GM12878 (cell line): Measurements from ENCODE around the gene KDSR. TPM values are rescaled to one million over a fixed set of nuclear protein-coding genes. Genes with fewer than 3 reads are reported as not detected.
A peak's percentile ranks its signal among the peaks of the same experiment; 100 is the strongest.

Source experiments
- ATAC-seq: fragments of 200-7000 bp; cut with Tn5 transposase; 3 replicates; pipeline ENCODE4 v1.9.1; 2020; ENCODE audit warnings: mild to moderate bottlenecking, moderate library complexity
- BruUV-seq: library from RNA; stranded (reverse); fragments of 400-500 nt; replicated peaks from 2 replicates; lab custom pipeline; 2021; lab: Mats Ljungman, UMichigan
- CTCF ChIA-PET: fragments of 300-600 bp; sonication (Branson Sonifier 250); formaldehyde crosslinking; extraction: SDS; loops from one replicate; lab custom pipeline; 2021; ENCODE audit warnings: inconsistent platforms; lab: Yijun Ruan, JAX
- POLR2A ChIA-PET: fragments of 350-600 bp; formaldehyde crosslinking; extraction: SDS; loops from one replicate; lab custom pipeline; 2021; ENCODE audit warnings: inconsistent platforms; lab: Charles Lee
- RAD21 ChIA-PET: fragments of 300-600 bp; sonication (Branson Sonifier 250); formaldehyde crosslinking; loops from one replicate; lab custom pipeline; 2023; ENCODE audit warnings: antibody characterized with exemption; ENCODE audit not compliant: unreplicated experiment; lab: Charles Lee
- SMC1A ChIA-PET: fragments of 300-600 bp; sonication (Branson Sonifier 250); formaldehyde crosslinking; loops from one replicate; lab custom pipeline; 2023; ENCODE audit not compliant: unreplicated experiment, uncharacterized antibody; lab: Charles Lee
- DNase-seq: peaks from one replicate; pipeline ENCODE4 v3.0.0-alpha.2; 2011; ENCODE audit warnings: low read depth, low spot score
- FAIRE-seq: peaks from 3 replicates; lab custom pipeline; 2011; peaks lifted over from hg19 to GRCh38; lab: Jason Lieb, UNC
- H2AFZ ChIP-seq: 2 replicates; pipeline ENCODE4 v1.6.0; 2011; ENCODE audit warnings: low read depth, low read length, control low read depth; ENCODE audit not compliant: control insufficient read depth
- H3K27ac ChIP-seq: 2 replicates; pipeline ENCODE4 v1.5.1; 2011; ENCODE audit warnings: control low read depth; ENCODE audit not compliant: control insufficient read depth, insufficient read depth
- H3K27me3 ChIP-seq, 2 experiments: replicated peaks in 1 of 2; 2 replicates each; pipeline versions ENCODE4 v1.6.0 to v1.6.1; 2011; ENCODE audit warnings: low read length in 1 of 2; ENCODE audit not compliant: control insufficient read depth in 2 of 2, insufficient read depth in 2 of 2
- H3K36me3 ChIP-seq, 2 experiments: 2 replicates each; pipeline ENCODE4 v1.5.1; 2011; ENCODE audit warnings: low read length in 1 of 2; ENCODE audit not compliant: control insufficient read depth in 2 of 2, insufficient read depth in 2 of 2
- H3K4me1 ChIP-seq: 2 replicates; pipeline ENCODE4 v1.6.1; 2011; ENCODE audit warnings: mild to moderate bottlenecking, low read length, moderate library complexity, mixed read lengths; ENCODE audit not compliant: control insufficient read depth, insufficient read depth
- H3K4me2 ChIP-seq: 2 replicates; pipeline ENCODE4 v1.6.0; 2011; ENCODE audit warnings: control low read depth; ENCODE audit not compliant: control insufficient read depth, insufficient read depth
- H3K4me3 ChIP-seq: fragments of 200-600 bp; sonication (generic); 2 replicates; pipeline ENCODE4 v1.5.1; 2016
- H3K79me2 ChIP-seq: 2 replicates; pipeline ENCODE4 v1.6.0; 2011; ENCODE audit warnings: low read length; ENCODE audit not compliant: control insufficient read depth, insufficient read depth
- H3K9ac ChIP-seq: 2 replicates; pipeline ENCODE4 v1.8.0; 2011; ENCODE audit warnings: low read length, control low read depth, mixed read lengths; ENCODE audit not compliant: control insufficient read depth, insufficient read depth
- H3K9me3 ChIP-seq: replicated peaks from 3 replicates; pipeline ENCODE4 v1.5.1; 2011; ENCODE audit warnings: mild to moderate bottlenecking, low read length; ENCODE audit not compliant: control insufficient read depth, insufficient read depth
- H4K20me1 ChIP-seq: 2 replicates; pipeline ENCODE4 v1.6.0; 2011; ENCODE audit not compliant: control insufficient read depth, insufficient read depth
- CHD2 ChIP-seq: IDR thresholded peaks from 2 replicates; pipeline ENCODE4 v1.6.1; 2011; ENCODE audit warnings: low read depth, low read length, improper control_type of control experiment, borderline replicate concordance
- CREB1 ChIP-seq: IDR thresholded peaks from 2 replicates; pipeline ENCODE4 v1.6.1; 2012; ENCODE audit warnings: low read depth, mild to moderate bottlenecking, inconsistent platforms
- EZH2 ChIP-seq: IDR thresholded peaks from 2 replicates; pipeline ENCODE4 v1.6.1; 2012; ENCODE audit warnings: low read depth, mild to moderate bottlenecking, control low read depth, inconsistent platforms, low read length, borderline replicate concordance; ENCODE audit not compliant: control insufficient read depth
- HCFC1 ChIP-seq: fragments of 150-350 bp; IDR thresholded peaks from 2 replicates; pipeline ENCODE4 v1.6.1; 2014; ENCODE audit warnings: low read length
- HDGF ChIP-seq: fragments of 450-650 bp; IDR thresholded peaks from 2 replicates; pipeline ENCODE4 v1.6.1; 2016; ENCODE audit warnings: antibody characterized with exemption
- NFYA ChIP-seq: IDR thresholded peaks from 2 replicates; pipeline ENCODE4 v1.6.1; 2011; ENCODE audit warnings: low read depth, mild to moderate bottlenecking, low read length, improper control_type of control experiment, borderline replicate concordance
- POLR2A ChIP-seq: IDR thresholded peaks from 2 replicates; pipeline ENCODE4 v1.6.1; 2011; ENCODE audit warnings: low read depth, mild to moderate bottlenecking, low read length
- RCOR1 ChIP-seq: conservative IDR thresholded peaks from 2 replicates; pipeline ENCODE4 v1.6.1; 2012; ENCODE audit warnings: low read depth, low read length, improper control_type of control experiment
- SPI1 ChIP-seq: IDR thresholded peaks from 2 replicates; pipeline ENCODE4 v1.6.1; 2011; ENCODE audit warnings: low read depth, mild to moderate bottlenecking, low read length, moderate library complexity, borderline replicate concordance; ENCODE audit not compliant: insufficient read depth
- TAF1 ChIP-seq: IDR thresholded peaks from 2 replicates; pipeline ENCODE4 v1.6.1; 2011; ENCODE audit warnings: mild to moderate bottlenecking, low read depth, low read length, borderline replicate concordance
- WGBS: methylation state at CpG from one replicate; pipeline ENCODE4 v1.1.6; 2016; ENCODE audit warnings: low lambda C conversion rate; ENCODE audit not compliant: insufficient replicate concordance, insufficient coverage; ENCODE audit errors: missing lambda C conversion rate; 5-methylcytosine and 5-hydroxymethylcytosine counted together
- in situ Hi-C: fragments of 300-500 bp; cut with MboI; formaldehyde crosslinking; loops from 9 replicates; pipeline ENCODE4 v1.14.3; 2018; ENCODE audit warnings: mixed read lengths
- intact Hi-C: fragments of 100-400 bp; cut with micrococcal nuclease; formaldehyde crosslinking; loops from one replicate; pipeline ENCODE4 v1.14.2; 2022; ENCODE audit not compliant: unreplicated experiment
- polyA plus RNA-seq, 11 experiments: library from polyadenylated mRNA; depleted of rRNA in 4 of 11; unstranded in 6 of 11; stranded (reverse) in 5 of 11; fragments of >200 nt; fragmentation: Nextera tagmentation in 4 of 11; fragmentation: Illumina TruSeq in 1 of 11; extraction: Ambion mirVana in 4 of 11; extraction: Trizol in 1 of 11; gene quantifications; 1 replicate in 1 of 11; 2 replicates in 10 of 11; pipeline versions ENCODE4 v1.2.1 to v1.2.3, GENCODE V29; 2011 to 2016; ENCODE audit warnings: inconsistent platforms in 2 of 11, missing spikeins in 2 of 11, low read depth in 1 of 11
- total RNA-seq, 4 experiments: library from RNA; depleted of rRNA in 3 of 4; stranded (reverse); fragments of >200 nt in 3 of 4; fragmentation: Illumina TruSeq in 1 of 4; extraction: Trizol in 1 of 4; gene quantifications; 2 replicates each; pipeline versions ENCODE4 v1.2.1 to v1.2.3, GENCODE V29; 2013 to 2021
- TF ChIP-seq, protein P1 (sequence below): fragments of 450-650 bp; IDR thresholded peaks from 2 replicates; pipeline ENCODE4 v1.6.1; 2017; ENCODE audit warnings: borderline replicate concordance
- TF ChIP-seq, protein P2 (sequence below): IDR thresholded peaks from 2 replicates; pipeline ENCODE4 v1.6.1; 2011; ENCODE audit warnings: low read depth, low read length, improper control_type of control experiment, borderline replicate concordance

KDSR gene
- total and polyA plus RNA-seq, 10 of the 15 experiments (the other 5 are each of a cell fraction or from before 2014, with no cell fraction given), result 5.2 to 25.9 (median 14.3) TPM

DNA sequence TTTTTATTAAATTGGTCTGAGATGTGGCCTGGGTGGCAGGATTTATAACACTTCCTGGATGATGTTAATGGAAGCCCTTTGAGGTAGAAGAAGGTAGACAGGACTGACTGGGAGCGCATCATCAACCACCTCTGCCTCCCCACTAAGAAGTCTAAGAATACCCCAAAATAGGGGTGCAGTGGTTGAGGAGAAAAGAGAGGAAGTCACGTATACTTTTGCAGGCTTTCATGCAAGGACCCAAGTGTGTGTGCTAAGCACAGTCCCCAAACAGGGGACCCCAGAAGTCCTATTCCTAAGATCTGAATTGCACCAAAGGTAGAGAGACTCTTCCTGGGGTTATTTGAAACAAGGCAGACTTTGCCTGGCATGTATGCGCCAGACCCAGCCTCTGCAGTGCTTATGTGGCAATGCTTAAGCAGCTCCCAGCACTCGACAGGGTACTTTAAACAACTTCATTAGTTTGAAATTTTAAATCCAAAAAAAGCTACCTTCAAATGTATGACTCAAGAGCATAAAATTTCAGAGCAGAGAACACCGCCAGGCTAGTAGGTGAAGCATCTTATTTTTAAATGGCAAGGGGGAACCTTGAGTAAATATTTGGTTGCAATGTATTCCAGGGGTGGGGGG lies 82.7 kb downstream of the KDSR start:
- peaks cover 1 to 27% of the 10 kb centered on the region in 2 experiments for H3K36me3 ChIP-seq
- in situ Hi-C loops (no loop called here), intact Hi-C loops (no loop called here)
- no peaks in the 10 kb centered on the region for H3K27me3 ChIP-seq
- H3K9ac ChIP-seq, result peak overlapping the region; percentile 51
- CTCF ChIA-PET, result interaction anchor here (1.0 to 2.2 kb wide), 3 partner anchors 18 to 33 kb away, joined by 3 to 9 read pairs (median 7); no protein-coding TSS in a partner anchor
- DNase-seq (no peak), FAIRE-seq (no peak), ATAC-seq (no peak)
- peak overlapping the region; percentile 94 for H3K4me2 ChIP-seq
- 80% methylated on average over 5 of the region's 5 CpGs for WGBS
- no peaks in the 10 kb centered on the region for H4K20me1 ChIP-seq
- peak overlapping the region; percentile 73 for H3K27ac ChIP-seq
- H2AFZ ChIP-seq, result no peak overlapping the region
- POLR2A ChIA-PET, result interaction anchor here (1.0 to 1.6 kb wide), 7 partner anchors 9 to 99 kb away, joined by 3 to 8 read pairs (median 6); no protein-coding TSS in a partner anchor
- peak overlapping the region; percentile 25; the same call in 1 of the 2 replicates for H3K4me3 ChIP-seq
- RAD21 ChIA-PET, result interaction anchor here (1.2 to 1.5 kb wide), 6 partner anchors 10 to 126 kb away, joined by 3 to 6 read pairs (median 5); no protein-coding TSS in a partner anchor
- SMC1A ChIA-PET, result interaction anchor here (0.9 to 2.8 kb wide), 11 partner anchors 9 to 152 kb away, joined by 3 to 10 read pairs (median 4); no protein-coding TSS in a partner anchor
- no TSS peak for BruUV-seq
- H3K79me2 ChIP-seq, result peaks cover 96% of the 10 kb centered on the region
- TF ChIP-seq POLR2A (no peak), SPI1 (peak; percentile 29; the same call in 1 of the 2 replicates)
- H3K9me3 ChIP-seq, result no peaks in the 10 kb centered on the region; the same call in 2 of the 3 replicates
- peaks cover 61% of the 10 kb centered on the region for H3K4me1 ChIP-seq

DNA sequence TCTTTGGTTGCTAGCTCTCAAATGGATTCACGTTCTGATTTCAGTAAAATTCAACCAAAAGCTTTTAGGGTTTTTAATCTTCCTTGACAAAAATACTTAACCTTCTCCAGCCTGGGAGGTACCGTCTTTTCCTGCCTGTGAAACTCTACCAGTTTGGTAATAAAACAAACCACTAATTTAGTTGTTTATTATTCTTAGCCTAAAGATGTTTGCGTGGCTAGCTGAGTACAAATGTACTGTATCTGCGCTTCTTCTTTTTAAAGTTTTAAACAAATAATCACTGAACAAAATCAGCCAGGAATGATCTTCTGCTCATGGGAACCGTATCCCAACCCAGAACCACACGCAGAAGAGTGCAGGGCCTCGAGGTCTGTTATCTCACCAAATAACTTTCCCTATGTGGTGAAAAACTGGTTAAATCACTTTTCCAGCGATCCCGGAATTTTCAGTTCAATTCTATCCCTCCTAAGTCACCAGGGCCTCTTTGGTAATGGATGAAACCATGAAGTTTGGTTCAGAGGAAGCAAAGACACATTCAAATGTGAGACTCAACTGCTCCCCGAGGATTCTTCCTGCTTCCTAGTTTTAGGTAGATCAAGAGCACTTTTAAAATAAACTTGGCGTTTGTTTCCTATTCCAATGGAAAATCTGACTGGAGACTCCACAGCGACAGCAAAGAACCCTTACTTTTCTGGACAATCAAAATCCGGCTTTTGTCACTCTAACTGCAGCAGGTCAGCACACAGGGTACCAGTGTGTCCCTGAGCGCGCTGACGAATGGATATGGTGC lies 83.5 kb downstream of the KDSR start:
- peak overlapping the region; percentile 41; the same call in 1 of the 2 replicates for H3K4me2 ChIP-seq
- intact Hi-C loops (no loop called here), in situ Hi-C loops (no loop called here)
- H3K4me3 ChIP-seq, result no peak overlapping the region; the same call in 1 of the 2 replicates
- no TSS peak for BruUV-seq
- peaks cover 1 to 20% of the 10 kb centered on the region in 2 experiments for H3K36me3 ChIP-seq
- no peak for DNase-seq
- WGBS, result 78% methylated on average over 16 of the region's 16 CpGs
- peaks cover 62% of the 10 kb centered on the region for H3K4me1 ChIP-seq
- no peaks in the 10 kb centered on the region; the same call in 2 of the 3 replicates for H3K9me3 ChIP-seq
- no peak for FAIRE-seq
- ChIA-PET POLR2A (interaction anchor here (1.0 to 1.6 kb wide), 3 partner anchors 17 to 91 kb away, joined by 4 to 7 read pairs (median 6); no protein-coding TSS in a partner anchor), CTCF (interaction anchor here (1.9 to 2.1 kb wide), 3 partner anchors 9 to 266 kb away, joined by 5 to 13 read pairs (median 6); no protein-coding TSS in a partner anchor), RAD21 (interaction anchor here (1.0 to 1.5 kb wide), 3 partner anchors 24 to 34 kb away, joined by 3 to 6 read pairs (median 3); no protein-coding TSS in a partner anchor), SMC1A (interaction anchor here (1.1 to 3.2 kb wide), 14 partner anchors 9 to 151 kb away, joined by 3 to 14 read pairs (median 6); no protein-coding TSS in a partner anchor)
- H4K20me1 ChIP-seq, result no peaks in the 10 kb centered on the region
- no peak for ATAC-seq
- peaks cover 96% of the 10 kb centered on the region for H3K79me2 ChIP-seq
- H3K27me3 ChIP-seq, result no peaks in the 10 kb centered on the region
- peak overlapping the region; percentile 17 for H2AFZ ChIP-seq
- H3K9ac ChIP-seq, result no peak overlapping the region
- H3K27ac ChIP-seq, result peak overlapping the region; percentile 73
- TF ChIP-seq CREB1 (no peak), EZH2 (no peak), HCFC1 (no peak), CHD2 (no peak), RCOR1 (no peak), TAF1 (no peak), NFYA (no peak), HDGF (no peak)
- TF ChIP-seq, protein P1, sequence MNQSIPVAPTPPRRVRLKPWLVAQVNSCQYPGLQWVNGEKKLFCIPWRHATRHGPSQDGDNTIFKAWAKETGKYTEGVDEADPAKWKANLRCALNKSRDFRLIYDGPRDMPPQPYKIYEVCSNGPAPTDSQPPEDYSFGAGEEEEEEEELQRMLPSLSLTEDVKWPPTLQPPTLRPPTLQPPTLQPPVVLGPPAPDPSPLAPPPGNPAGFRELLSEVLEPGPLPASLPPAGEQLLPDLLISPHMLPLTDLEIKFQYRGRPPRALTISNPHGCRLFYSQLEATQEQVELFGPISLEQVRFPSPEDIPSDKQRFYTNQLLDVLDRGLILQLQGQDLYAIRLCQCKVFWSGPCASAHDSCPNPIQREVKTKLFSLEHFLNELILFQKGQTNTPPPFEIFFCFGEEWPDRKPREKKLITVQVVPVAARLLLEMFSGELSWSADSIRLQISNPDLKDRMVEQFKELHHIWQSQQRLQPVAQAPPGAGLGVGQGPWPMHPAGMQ, result no peak
- TF ChIP-seq, protein P2, sequence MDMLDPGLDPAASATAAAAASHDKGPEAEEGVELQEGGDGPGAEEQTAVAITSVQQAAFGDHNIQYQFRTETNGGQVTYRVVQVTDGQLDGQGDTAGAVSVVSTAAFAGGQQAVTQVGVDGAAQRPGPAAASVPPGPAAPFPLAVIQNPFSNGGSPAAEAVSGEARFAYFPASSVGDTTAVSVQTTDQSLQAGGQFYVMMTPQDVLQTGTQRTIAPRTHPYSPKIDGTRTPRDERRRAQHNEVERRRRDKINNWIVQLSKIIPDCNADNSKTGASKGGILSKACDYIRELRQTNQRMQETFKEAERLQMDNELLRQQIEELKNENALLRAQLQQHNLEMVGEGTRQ, result no peak
